Natural killer cell treated with Interleukin-12 subunit alpha and Interleukin-12 subunit beta and Interleukin-15 and Interleukin-18, amount 100 ng/mL, for 72 hours (primary cell): ENCODE measurements around the gene SSC5D. TPM values are rescaled to one million over a fixed set of nuclear protein-coding genes. Genes with fewer than 3 reads are reported as not detected.
"Not testable (repeated sequence)": the region's sequence is repeated elsewhere in the genome, so short reads cannot be mapped to it uniquely, and the experiment has no call there.

Experiments used
- ATAC-seq, 2 donors: fragments of 150-1000 bp; cut with Tn5 transposase in 1 of 2; sonication (Bioruptor Pico), chemical (Tn5 transposase) in 1 of 2; 2 replicates each; pipeline ENCODE4 v1.10.0; 2021
- DNase-seq: peaks from one replicate; pipeline ENCODE4 v3.0.0; 2022; ENCODE audit warnings: low spot score
- H3K27ac Mint-ChIP-seq, 2 donors: 1 replicate in 1 of 2; 2 replicates in 1 of 2; pipeline ENCODE4 v1.8.0; 2022; ENCODE audit warnings: mixed read lengths in 2 of 2, mild to moderate bottlenecking in 1 of 2, moderate library complexity in 1 of 2
- H3K27me3 Mint-ChIP-seq, 2 donors: 1 replicate in 1 of 2; 2 replicates in 1 of 2; pipeline ENCODE4 v1.8.0; 2022; ENCODE audit warnings: mixed read lengths in 2 of 2
- H3K36me3 Mint-ChIP-seq: one replicate; pipeline ENCODE4 v1.8.0; 2022; ENCODE audit warnings: mixed read lengths
- H3K4me1 Mint-ChIP-seq, 2 donors: 1 replicate in 1 of 2; 2 replicates in 1 of 2; pipeline ENCODE4 v1.8.0; 2022; ENCODE audit warnings: low read depth in 2 of 2, mixed read lengths in 2 of 2, mild to moderate bottlenecking in 1 of 2
- H3K4me3 Mint-ChIP-seq: one replicate; pipeline ENCODE4 v1.8.0; 2022; ENCODE audit warnings: mixed read lengths
- H3K9me3 Mint-ChIP-seq: 2 replicates; pipeline ENCODE4 v1.8.0; 2022; ENCODE audit warnings: mixed read lengths
- total RNA-seq, 2 donors: library from RNA; stranded (reverse); gene quantifications; one replicate each; pipeline ENCODE4 v1.2.3, GENCODE V29; 2022

SSC5D gene
- total RNA-seq, result under 1 TPM in 1 of 2 donors, not detected in 1; 0.50 TPM

DNA sequence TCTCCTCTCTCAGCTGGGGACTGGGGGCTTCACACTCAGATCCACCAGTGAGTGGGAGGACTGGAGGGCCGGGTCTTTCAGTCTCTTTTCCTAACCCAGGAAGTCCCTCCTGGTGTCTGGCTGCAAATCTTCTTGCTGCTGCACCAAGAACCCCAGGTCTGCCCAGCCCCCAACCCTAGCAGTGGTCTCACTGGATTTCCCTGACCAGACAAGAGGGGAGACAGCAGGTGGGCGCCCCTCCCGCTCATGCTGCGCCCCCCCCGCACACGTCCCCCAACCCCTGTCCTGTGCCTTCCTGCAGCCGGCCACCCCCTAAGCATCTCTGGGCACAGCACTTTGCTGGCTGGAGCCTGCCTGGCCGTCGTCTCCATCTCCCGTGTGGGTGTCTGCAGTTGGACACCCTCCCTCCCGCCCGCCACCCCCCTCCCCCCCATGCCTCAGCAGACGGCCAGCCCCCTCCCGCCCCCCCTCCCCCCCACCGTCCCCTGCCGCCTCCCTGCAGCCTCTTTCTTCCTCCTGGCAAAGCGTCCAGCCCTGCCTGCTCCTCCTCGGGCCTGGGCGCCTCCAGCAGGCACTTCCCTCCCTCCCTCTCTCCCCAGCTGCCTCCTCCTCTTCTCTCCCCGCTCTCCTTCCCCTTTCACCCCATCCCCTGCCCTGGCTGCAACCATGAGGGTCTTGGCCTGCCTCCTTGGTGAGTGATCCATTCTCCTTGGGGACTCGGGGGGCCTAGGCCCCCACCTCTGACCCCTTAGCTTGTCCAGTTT is at the start of gene SSC5D:
Gene SSC5D, plus strand, starts transcription at position 513 of the 764 bp plus-strand sequence. Its CDS starts 154 bp downstream, at position 667.
- ATAC-seq, result no peak
- Mint-ChIP-seq H3K9me3 (no peaks in the 10 kb centered on the region), H3K27ac (no peak within 1 kb of the TSS), H3K36me3 (no peaks in the 10 kb centered on the region), H3K4me3 (no peak within 1 kb of the TSS), H3K27me3 (peaks cover 0 to 8% of the 10 kb centered on the region in 2 donors), H3K4me1 (peaks cover 4 to 6% of the 10 kb centered on the region in 2 donors)
- DNase-seq, result no peak

DNA sequence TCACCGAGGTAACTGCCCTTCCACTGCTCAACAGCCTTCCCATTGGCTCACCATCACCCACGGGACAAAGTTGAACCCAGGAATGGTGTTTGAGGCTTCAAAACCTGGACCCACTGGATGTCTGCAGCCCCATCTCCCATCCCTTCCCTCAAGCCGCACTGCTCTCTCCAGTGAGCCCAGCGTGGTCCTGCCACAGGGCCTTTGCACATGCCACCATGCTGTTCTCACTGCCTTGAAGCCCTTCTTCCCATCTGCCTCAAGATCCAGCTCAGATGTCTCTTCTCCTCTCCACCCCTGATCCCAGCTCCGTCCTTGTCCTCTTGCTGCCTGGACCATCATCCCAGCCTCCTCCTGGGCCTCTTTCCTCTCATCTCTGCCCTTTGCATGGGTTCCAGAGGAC is 49.2 kb upstream of the SSC5D start:
- Mint-ChIP-seq H3K4me3 (no peak overlapping the region), H3K9me3 (no peaks in the 10 kb centered on the region), H3K36me3 (peaks cover 8% of the 10 kb centered on the region), H3K27me3 (peaks cover 47 to 54% of the 10 kb centered on the region in 2 donors), H3K27ac (no peak overlapping the region), H3K4me1 (peaks cover 11 to 17% of the 10 kb centered on the region in 2 donors)
- no peak for DNase-seq
- no peak for ATAC-seq

DNA sequence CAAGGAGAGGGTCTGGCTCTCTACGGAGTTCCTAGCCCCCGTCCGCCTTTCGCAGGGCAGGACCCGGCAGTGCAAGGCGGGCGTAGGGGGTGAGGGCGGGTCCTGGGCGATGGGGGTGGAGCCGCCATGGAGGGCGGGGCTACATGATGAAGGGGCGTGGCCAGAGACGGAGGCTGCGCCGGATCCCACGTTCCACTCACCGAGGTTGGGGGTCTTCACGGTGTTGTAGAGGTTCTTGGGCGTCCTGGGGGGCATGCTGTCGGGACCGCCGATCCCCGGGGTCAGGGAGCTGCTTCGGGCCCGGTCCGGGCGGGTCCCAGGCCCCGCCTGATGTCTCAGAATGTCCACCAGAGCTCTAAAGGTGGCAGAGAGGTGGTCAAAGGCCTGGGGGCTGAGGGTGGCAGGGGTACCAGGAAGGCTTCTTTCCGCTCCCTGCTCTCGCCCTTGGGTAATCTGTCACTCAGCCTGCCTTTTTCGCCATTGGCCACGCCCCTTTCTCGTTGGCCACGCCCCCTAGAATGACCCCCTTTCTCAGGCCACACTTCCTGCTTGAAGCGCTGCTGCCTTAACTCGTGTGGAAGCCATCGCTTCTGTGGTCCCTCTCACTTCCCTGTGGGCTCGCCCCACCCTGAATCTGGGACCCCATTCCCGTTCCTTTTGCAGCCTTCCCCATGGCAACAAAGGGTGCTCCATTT is 47.7 kb upstream of the SSC5D start:
- no peak for DNase-seq
- ATAC-seq, result peak; percentile 46 to 69
- Mint-ChIP-seq H3K4me1 (peaks cover 11 to 17% of the 10 kb centered on the region in 2 donors), H3K27me3 (peaks cover 55 to 65% of the 10 kb centered on the region in 2 donors), H3K36me3 (peaks cover 8% of the 10 kb centered on the region), H3K27ac (peak overlapping the region in 1 of 2 donors; percentile 11), H3K9me3 (no peaks in the 10 kb centered on the region), H3K4me3 (peak overlapping the region; percentile 50)

DNA sequence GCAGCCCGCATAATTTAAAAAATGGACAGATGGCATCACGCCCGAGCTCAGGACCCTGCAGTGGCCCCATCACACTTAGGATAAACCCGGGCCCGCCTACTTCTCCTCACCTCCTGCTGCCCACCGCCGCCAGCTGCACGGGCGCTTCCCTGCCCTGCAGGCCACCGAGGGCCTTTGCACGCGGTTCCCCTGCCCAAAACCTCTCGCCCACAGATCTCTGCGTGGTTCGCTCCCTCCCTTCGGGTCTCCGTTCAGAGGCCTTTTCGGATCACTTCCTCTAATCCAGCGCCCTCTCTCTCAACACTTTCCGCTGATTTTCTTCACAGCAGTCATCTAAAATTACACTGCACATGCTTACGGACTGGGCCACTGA is 46.9 kb upstream of the SSC5D start:
- H3K9me3 Mint-ChIP-seq, result no peaks in the 10 kb centered on the region
- no peak overlapping the region for H3K27ac Mint-ChIP-seq
- H3K4me1 Mint-ChIP-seq, result peaks cover 11 to 17% of the 10 kb centered on the region in 2 donors
- H3K4me3 Mint-ChIP-seq, result peak overlapping the region; percentile 50
- ATAC-seq, result no peak
- peaks cover 58 to 65% of the 10 kb centered on the region in 2 donors for H3K27me3 Mint-ChIP-seq
- peaks cover 8% of the 10 kb centered on the region for H3K36me3 Mint-ChIP-seq
- no peak for DNase-seq

DNA sequence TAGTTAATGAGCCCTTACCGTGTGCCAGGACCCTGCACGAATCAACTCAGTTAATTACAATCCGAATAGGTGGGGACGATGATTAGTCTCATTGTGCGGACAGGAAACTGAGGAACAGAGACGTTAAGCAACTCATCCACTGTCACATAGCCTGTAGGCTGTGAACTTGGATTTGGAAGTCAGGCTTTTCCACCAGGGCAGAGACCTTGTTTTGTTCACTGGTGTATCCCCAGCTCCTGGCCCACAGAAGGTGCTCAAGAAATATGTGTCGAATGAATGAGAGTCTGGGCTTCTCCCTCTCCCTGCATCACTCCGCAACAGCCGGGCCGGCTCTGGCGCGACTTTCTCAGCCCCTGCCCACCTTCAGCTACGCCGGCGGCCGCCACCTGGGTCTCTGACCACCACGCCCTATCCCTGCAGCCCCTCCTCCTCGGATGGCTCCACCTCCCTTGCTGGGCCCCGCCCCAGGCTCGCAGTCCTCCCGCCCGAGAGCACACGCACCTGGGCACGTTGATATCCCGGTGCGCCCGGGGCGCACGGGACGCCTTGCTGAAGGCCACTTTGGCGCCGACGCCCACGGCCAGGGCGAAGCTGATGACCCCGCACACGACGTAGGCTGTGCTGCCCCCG is 46.4 kb upstream of the SSC5D start:
- Mint-ChIP-seq H3K4me3 (peak overlapping the region; percentile 50), H3K4me1 (peaks cover 11 to 17% of the 10 kb centered on the region in 2 donors), H3K9me3 (no peaks in the 10 kb centered on the region), H3K27ac (no peak overlapping the region), H3K36me3 (peaks cover 8% of the 10 kb centered on the region), H3K27me3 (peaks cover 58 to 63% of the 10 kb centered on the region in 2 donors)
- DNase-seq (no peak), ATAC-seq (no peak)

DNA sequence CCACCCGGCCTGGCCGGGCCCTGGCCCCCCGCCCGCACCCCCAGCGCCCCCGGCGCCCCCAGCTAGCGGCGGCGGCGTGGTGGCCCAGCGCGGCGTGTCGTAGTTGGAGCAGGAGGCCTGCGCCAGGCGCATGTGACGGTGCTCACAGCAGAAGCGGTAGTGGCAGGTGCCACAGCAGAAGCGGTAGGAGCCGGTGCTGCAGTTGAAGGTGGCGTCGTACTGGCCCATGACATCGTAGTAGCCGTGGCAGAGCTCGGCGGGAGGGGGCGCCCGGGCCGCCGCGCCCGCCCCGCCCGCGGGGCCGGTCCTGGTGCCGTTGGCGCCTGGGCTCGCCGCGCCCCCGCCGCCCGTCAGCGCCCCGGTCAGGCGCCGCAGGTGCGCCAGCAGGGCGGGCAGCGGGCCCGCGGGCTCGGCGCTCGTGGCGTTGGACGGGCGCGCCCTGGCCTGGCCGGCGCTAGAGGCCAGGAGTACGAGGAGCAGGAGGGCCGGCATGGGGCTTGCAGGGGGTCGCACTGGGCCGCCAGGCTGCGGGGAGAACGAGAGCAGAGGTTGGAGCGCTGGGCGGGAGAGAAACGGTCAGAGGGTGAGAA is 45.8 kb upstream of the SSC5D start:
- ATAC-seq, result no peak
- no peak overlapping the region for H3K27ac Mint-ChIP-seq
- H3K4me3 Mint-ChIP-seq, result no peak overlapping the region
- peaks cover 11 to 17% of the 10 kb centered on the region in 2 donors for H3K4me1 Mint-ChIP-seq
- DNase-seq, result no peak
- peaks cover 8% of the 10 kb centered on the region for H3K36me3 Mint-ChIP-seq
- no peaks in the 10 kb centered on the region for H3K9me3 Mint-ChIP-seq
- H3K27me3 Mint-ChIP-seq, result peaks cover 51 to 57% of the 10 kb centered on the region in 2 donors

DNA sequence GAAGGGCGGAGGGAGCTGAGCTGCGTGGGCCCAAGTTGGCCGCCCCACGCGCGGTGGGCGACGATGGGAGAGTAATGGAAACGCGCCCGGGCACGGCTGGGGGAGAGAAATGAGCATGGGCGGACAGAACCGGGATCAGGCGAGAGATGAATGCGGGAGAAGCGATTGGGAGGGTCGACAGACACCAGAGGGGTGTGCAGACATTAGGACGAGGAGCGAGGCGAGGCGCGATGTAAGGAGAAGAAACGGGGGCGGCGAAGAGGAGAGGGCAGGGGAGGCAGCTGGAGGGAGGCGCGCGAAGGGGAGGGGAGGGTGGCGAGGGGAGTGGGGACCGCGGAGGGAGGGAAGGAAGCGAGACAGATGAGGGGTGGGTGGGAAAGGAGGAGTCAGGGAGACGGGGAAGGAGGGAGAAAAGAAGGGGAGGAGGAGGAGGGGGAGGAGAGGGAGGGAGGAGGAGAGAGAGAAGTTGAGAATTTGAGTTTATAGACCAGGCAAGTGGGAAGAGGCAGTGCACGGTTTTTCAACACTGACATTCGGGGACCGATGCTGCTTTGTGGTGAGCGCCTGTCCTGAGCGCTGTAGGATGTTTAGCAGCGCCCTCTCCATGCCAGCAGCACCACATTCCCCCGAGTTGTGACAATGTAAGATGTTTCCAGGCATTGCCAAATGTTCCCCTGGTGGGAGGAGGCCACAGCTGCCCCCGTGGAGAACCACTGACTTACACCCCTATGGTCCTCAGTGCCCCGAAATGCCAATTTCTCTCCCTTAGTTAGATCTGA is 45.0 kb upstream of the SSC5D start, which contains the start of gene SHISA7:
Gene SHISA7, minus strand, starts transcription at position 256 of the 779 bp plus-strand sequence. CDS start 437 bp downstream, outside the sequence.
- Mint-ChIP-seq H3K27ac (no peak within 1 kb of the TSS), H3K36me3 (peaks cover 8% of the 10 kb centered on the region), H3K27me3 (peaks cover 50 to 56% of the 10 kb centered on the region in 2 donors), H3K4me3 (no peak within 1 kb of the TSS), H3K9me3 (no peaks in the 10 kb centered on the region), H3K4me1 (peaks cover 11 to 17% of the 10 kb centered on the region in 2 donors)
- ATAC-seq (no peak), DNase-seq (no peak)

DNA sequence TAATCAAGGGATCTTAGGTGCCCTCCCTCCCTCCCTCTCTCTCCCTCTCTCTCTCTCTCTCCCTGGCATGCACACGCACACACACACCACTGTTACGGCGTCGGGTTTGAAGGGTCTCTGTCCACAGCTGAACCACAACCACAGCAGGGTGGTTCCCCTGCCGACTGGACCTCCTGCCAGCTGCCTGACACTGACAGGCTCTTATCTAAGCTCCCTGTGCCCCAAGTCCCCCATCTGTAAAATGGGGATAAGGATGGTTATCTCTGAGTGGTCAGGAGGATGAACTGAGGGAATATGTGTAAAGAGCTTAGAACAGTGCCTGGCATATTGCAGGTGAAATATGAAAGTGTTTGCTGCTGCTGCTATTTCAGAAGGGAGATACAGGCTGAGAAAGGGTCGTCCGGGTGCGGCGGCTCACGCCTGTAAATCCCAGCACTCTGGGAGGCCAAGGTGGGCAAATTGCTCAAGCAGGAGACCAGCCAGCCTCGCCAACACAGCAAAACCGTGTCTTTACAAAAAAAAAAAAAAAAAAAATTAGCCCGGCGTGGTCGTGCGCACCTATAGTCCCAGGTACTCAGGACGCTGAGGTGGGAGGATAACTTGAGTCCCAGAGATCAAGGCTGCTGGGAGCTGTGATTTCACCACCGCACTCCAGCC is 44.3 kb upstream of the SSC5D start:
- ATAC-seq, result no peak
- H3K4me1 Mint-ChIP-seq, result peaks cover 11 to 17% of the 10 kb centered on the region in 2 donors

DNA sequence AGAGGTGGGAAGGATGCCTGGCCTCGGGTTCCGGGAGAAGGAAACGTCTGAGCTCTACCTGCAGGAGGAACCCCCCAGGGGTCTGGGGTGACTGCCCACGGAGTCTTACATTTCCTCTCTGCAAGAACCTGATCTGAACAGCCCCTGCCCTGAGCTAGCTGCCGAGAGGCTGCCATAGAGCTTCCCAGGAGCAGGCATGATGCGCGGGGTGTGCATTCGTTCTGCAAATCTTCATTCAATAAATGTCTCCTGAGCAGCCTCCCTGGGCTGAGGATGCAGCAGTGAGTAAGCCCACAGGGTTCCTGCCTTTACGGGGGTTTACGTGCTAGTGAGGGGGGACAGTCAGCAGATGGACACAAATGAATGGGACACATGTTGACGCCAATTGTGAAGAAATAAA is 43.6 kb upstream of the SSC5D start:
- H3K4me3 Mint-ChIP-seq, result no peak overlapping the region
- peaks cover 11 to 17% of the 10 kb centered on the region in 2 donors for H3K4me1 Mint-ChIP-seq
- H3K27ac Mint-ChIP-seq, result no peak overlapping the region
- H3K9me3 Mint-ChIP-seq, result no peaks in the 10 kb centered on the region
- H3K36me3 Mint-ChIP-seq, result peaks cover 8% of the 10 kb centered on the region
- no peak for ATAC-seq
- H3K27me3 Mint-ChIP-seq, result peaks cover 40 to 45% of the 10 kb centered on the region in 2 donors
- DNase-seq, result no peak

More for the DNA sequence above, 44.3 kb upstream of the SSC5D start:
- peaks cover 47 to 52% of the 10 kb centered on the region in 2 donors for H3K27me3 Mint-ChIP-seq
- H3K27ac Mint-ChIP-seq, result no peak overlapping the region
- peaks cover 8% of the 10 kb centered on the region for H3K36me3 Mint-ChIP-seq
- H3K4me3 Mint-ChIP-seq, result no peak overlapping the region
- no peak for DNase-seq
- H3K9me3 Mint-ChIP-seq, result no peaks in the 10 kb centered on the region

DNA sequence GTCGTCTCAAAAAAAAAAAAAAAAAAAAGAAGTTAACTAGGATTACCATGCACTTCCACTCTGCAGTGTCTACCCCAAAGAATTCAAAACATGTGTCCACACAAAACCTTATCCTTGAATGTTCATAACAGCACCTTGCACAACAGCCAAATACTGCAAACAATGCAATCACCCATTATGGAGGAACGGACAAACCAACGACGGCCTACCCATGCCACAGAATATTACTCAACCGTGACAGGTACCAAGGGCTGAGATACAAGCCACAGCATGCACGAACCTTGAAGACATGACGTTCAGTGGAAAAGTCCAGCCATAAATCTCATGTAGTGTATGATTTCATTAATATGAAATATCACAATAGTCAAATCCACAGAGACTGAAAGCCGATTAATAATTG is 42.2 kb upstream of the SSC5D start:
- DNase-seq, result no peak

DNA sequence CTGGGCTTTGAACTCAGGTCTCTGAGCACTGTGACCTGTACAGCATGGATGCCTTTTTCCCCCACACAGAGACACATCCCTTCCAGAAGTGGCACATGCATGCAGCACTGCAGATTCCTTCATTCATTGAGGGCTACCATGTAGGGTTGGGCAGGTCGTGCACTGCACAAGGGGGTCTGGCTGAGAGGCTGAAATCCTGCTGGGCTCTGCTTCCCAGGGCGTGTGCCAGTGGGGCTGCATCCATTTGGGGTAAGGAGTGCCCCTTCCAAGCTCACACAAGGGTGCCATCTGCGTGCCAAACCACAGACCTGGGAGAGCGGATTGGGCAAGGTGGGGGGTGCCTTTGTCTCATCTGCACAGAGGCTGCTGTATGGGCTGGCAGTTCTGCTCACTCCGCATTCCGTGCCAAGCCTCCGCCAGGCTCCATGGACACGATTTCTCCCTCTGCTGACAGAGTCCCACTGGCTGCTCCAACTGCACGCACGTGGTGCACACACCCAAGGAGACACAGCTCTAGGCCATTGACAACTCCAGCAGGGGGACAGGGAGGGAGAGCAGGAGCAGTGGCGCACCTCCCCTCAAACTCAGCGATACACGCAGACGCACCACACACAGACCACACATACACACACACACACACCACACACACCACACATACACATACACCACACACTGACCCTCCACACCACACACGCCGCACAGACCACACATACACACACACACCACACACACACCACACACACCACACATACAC is 40.6 kb upstream of the SSC5D start:
- Mint-ChIP-seq H3K4me3 (no peak overlapping the region), H3K36me3 (no peaks in the 10 kb centered on the region), H3K9me3 (no peaks in the 10 kb centered on the region), H3K27me3 (peaks cover 37 to 43% of the 10 kb centered on the region in 2 donors), H3K27ac (no peak overlapping the region), H3K4me1 (peaks cover 6 to 14% of the 10 kb centered on the region in 2 donors)
- no peak for DNase-seq
- ATAC-seq, result peak; percentile 15 to 34

More for the DNA sequence above, 42.2 kb upstream of the SSC5D start:
- H3K27me3 Mint-ChIP-seq, result peaks cover 38 to 43% of the 10 kb centered on the region in 2 donors
- no peak for ATAC-seq
- no peaks in the 10 kb centered on the region for H3K9me3 Mint-ChIP-seq
- peaks cover 7 to 17% of the 10 kb centered on the region in 2 donors for H3K4me1 Mint-ChIP-seq
- no peak overlapping the region for H3K4me3 Mint-ChIP-seq
- peaks cover 4% of the 10 kb centered on the region for H3K36me3 Mint-ChIP-seq
- no peak overlapping the region for H3K27ac Mint-ChIP-seq

DNA sequence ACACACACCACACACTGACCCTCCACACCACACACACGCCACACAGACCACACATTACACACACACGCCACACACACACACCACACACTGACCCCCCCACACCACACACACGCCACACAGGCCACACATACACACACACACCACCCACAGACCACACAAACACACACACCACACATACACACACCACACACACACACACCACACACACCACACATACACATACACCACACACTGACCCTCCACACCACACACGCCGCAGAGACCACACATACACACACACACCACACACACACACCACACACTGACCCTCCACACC is 40.1 kb upstream of the SSC5D start:
- not testable (repeated sequence) for H3K4me3 Mint-ChIP-seq, DNase-seq, H3K27ac Mint-ChIP-seq, H3K36me3 Mint-ChIP-seq, ATAC-seq, H3K9me3 Mint-ChIP-seq
- peaks cover 6 to 14% of the 10 kb centered on the region in 2 donors for H3K4me1 Mint-ChIP-seq
- peaks cover 33 to 39% of the 10 kb centered on the region in 2 donors for H3K27me3 Mint-ChIP-seq
